SK-N-SH (cell line): ENCODE data around the gene C1RL. TPM values are rescaled to one million over a fixed set of nuclear protein-coding genes. Genes with fewer than 3 reads are reported as not detected.

ENCODE experiments used
- CTCF ChIA-PET: fragments of 300-600, 350-600 bp; formaldehyde crosslinking; extraction: SDS; loops from one replicate; lab custom pipeline; 2021; lab: Yijun Ruan, JAX
- POLR2A ChIA-PET: fragments of 350-600 bp; sonication (Branson Sonifier 250); formaldehyde crosslinking; extraction: SDS; loops from one replicate; lab custom pipeline; 2020; ENCODE audit warnings: antibody characterized with exemption, inconsistent platforms; lab: Yijun Ruan, JAX
- DNase-seq: peaks from one replicate; pipeline ENCODE4 v3.0.0; 2012
- H2AFZ ChIP-seq: fragments of 200-600 bp; sonication (generic); 2 replicates; pipeline ENCODE4 v1.8.1; 2016; ENCODE audit warnings: antibody characterized with exemption, mild to moderate bottlenecking, low read depth
- H3F3A ChIP-seq: fragments of 200-600 bp; sonication (generic); replicated peaks from 2 replicates; pipeline ENCODE3; 2016; ENCODE audit warnings: antibody characterized with exemption, mild to moderate bottlenecking; ENCODE audit not compliant: insufficient read depth
- H3K27ac ChIP-seq, 2 experiments: fragments of 200-500 bp in 1 of 2; fragments of 200-600 bp in 1 of 2; sonication (Bioruptor generic) in 1 of 2; sonication (generic), shearing (Covaris generic) in 1 of 2; 2 replicates each; pipeline versions ENCODE4 v1.5.1 to v1.6.1; 2014 to 2016; ENCODE audit warnings: low read depth in 2 of 2, inconsistent platforms in 1 of 2, low read length in 1 of 2, mild to moderate bottlenecking in 1 of 2, mixed read lengths in 1 of 2
- H3K27me3 ChIP-seq: fragments of 200-600 bp; sonication (generic), shearing (Covaris generic); 2 replicates; pipeline ENCODE4 v1.6.1; 2016; ENCODE audit warnings: mixed run types; ENCODE audit not compliant: insufficient read depth
- H3K36me3 ChIP-seq, 2 experiments: fragments of 200-500 bp in 1 of 2; fragments of 200-600 bp in 1 of 2; sonication (Bioruptor generic) in 1 of 2; sonication (generic) in 1 of 2; replicated peaks in 1 of 2; 2 replicates each; pipeline versions ENCODE3 to v1.5.1; 2014 to 2016; ENCODE audit warnings: low read length in 1 of 2, mild to moderate bottlenecking in 1 of 2; ENCODE audit not compliant: insufficient read depth in 2 of 2, control insufficient read depth in 1 of 2
- H3K4me1 ChIP-seq, 2 experiments: fragments of 200-500 bp in 1 of 2; fragments of 200-600 bp in 1 of 2; sonication (Bioruptor generic) in 1 of 2; sonication (generic), shearing (Covaris generic) in 1 of 2; 2 replicates each; pipeline versions ENCODE4 v1.5.1 to v1.6.1; 2014 to 2016; ENCODE audit warnings: low read depth in 1 of 2, low read length in 1 of 2, mixed run types in 1 of 2; ENCODE audit not compliant: insufficient read depth in 2 of 2, control insufficient read depth in 1 of 2
- H3K4me2 ChIP-seq: fragments of 200-600 bp; sonication (generic), shearing (Covaris generic); 2 replicates; pipeline ENCODE4 v1.6.1; 2017; ENCODE audit warnings: mixed run types
- H3K4me3 ChIP-seq, 2 experiments: fragments of 200-500 bp in 1 of 2; fragments of 200-600 bp in 1 of 2; sonication (Bioruptor generic) in 1 of 2; sonication (generic), shearing (Covaris generic) in 1 of 2; 2 replicates each; pipeline versions ENCODE4 v1.5.1 to v1.8.1; 2014 to 2016; ENCODE audit warnings: low read depth in 2 of 2, inconsistent platforms in 1 of 2, low read length in 1 of 2, mild to moderate bottlenecking in 1 of 2, mixed read lengths in 1 of 2, moderate library complexity in 1 of 2
- H3K79me2 ChIP-seq: fragments of 200-600 bp; sonication (generic); 2 replicates; pipeline ENCODE4 v1.8.1; 2017; ENCODE audit warnings: mild to moderate bottlenecking; ENCODE audit not compliant: insufficient read depth
- H3K9ac ChIP-seq: fragments of 200-600 bp; sonication (generic); 2 replicates; pipeline ENCODE4 v1.6.1; 2017; ENCODE audit warnings: mixed run types
- H3K9me2 ChIP-seq: fragments of 200-600 bp; sonication (generic); 2 replicates; pipeline ENCODE4 v1.6.1; 2017; ENCODE audit warnings: mixed run types
- H3K9me3 ChIP-seq: fragments of 200-600 bp; sonication (generic); 2 replicates; pipeline ENCODE4 v1.6.1; 2017; ENCODE audit warnings: mixed run types, mild to moderate bottlenecking, moderate library complexity
- H4K20me1 ChIP-seq: fragments of 200-600 bp; sonication (generic); 2 replicates; pipeline ENCODE4 v1.6.1; 2017; ENCODE audit warnings: mild to moderate bottlenecking, mixed run types; ENCODE audit not compliant: insufficient read depth
- CHD2 ChIP-seq: fragments of 150-350 bp; IDR thresholded peaks from 2 replicates; pipeline ENCODE4 v1.6.1; 2018; ENCODE audit warnings: low read length; ENCODE audit not compliant: partially characterized antibody
- CTCF ChIP-seq: fragments of 200-600 bp; sonication (generic); IDR thresholded peaks from 2 replicates; pipeline ENCODE4 v1.6.1; 2017; ENCODE audit warnings: antibody characterized with exemption, mild to moderate bottlenecking, moderate library complexity
- EP300 ChIP-seq, 2 experiments: IDR thresholded peaks; 2 replicates each; pipeline versions ENCODE4 v1.4.0 to v1.6.1; 2012; ENCODE audit warnings: borderline replicate concordance in 1 of 2, low read depth in 1 of 2, low read length in 1 of 2
- FOSL2 ChIP-seq: IDR thresholded peaks from 2 replicates; pipeline ENCODE4 v1.4.0; 2012; ENCODE audit warnings: low read depth, mild to moderate bottlenecking, moderate library complexity, borderline replicate concordance
- GABPA ChIP-seq: IDR thresholded peaks from 2 replicates; pipeline ENCODE4 v1.4.0; 2012; ENCODE audit warnings: low read depth, mild to moderate bottlenecking
- GATA2 ChIP-seq: sonication (generic); formaldehyde crosslinking; IDR thresholded peaks from 2 replicates; pipeline ENCODE4 v1.5.0; 2020; ENCODE audit warnings: mild to moderate bottlenecking, missing genetic modification reagents
- IRF3 ChIP-seq: fragments of 150-350 bp; IDR thresholded peaks from 2 replicates; pipeline ENCODE4 v1.6.1; 2016; ENCODE audit warnings: mild to moderate bottlenecking, low read depth, low read length
- MXI1 ChIP-seq: IDR thresholded peaks from 2 replicates; pipeline ENCODE4 v1.6.1; 2012; ENCODE audit warnings: mild to moderate bottlenecking, low read depth, low read length, improper control_type of control experiment
- NFIC ChIP-seq: IDR thresholded peaks from 2 replicates; pipeline ENCODE4 v1.4.0; 2012; ENCODE audit warnings: borderline replicate concordance
- NRF1 ChIP-seq: IDR thresholded peaks from 2 replicates; pipeline ENCODE4 v1.6.1; 2012; ENCODE audit warnings: low read depth, mild to moderate bottlenecking, low read length
- PBX3 ChIP-seq: IDR thresholded peaks from 2 replicates; pipeline ENCODE4; 2012
- POLR2AphosphoS5 ChIP-seq: IDR thresholded peaks from 2 replicates; pipeline ENCODE4 v1.6.1; 2012; ENCODE audit warnings: low read depth, low read length
- RCOR1 ChIP-seq: fragments of 150-350 bp; IDR thresholded peaks from 2 replicates; pipeline ENCODE4 v1.6.1; 2017; ENCODE audit warnings: antibody characterized with exemption, low read length
- SMC3 ChIP-seq: IDR thresholded peaks from 2 replicates; pipeline ENCODE4 v1.6.1; 2012; ENCODE audit warnings: low read depth, low read length, improper control_type of control experiment
- TAF1 ChIP-seq: IDR thresholded peaks from 2 replicates; pipeline ENCODE4 v1.6.1; 2012; ENCODE audit warnings: low read depth, mild to moderate bottlenecking, low read length, moderate library complexity, borderline replicate concordance
- USF2 ChIP-seq: fragments of 150-350 bp; IDR thresholded peaks from 2 replicates; pipeline ENCODE4 v1.6.1; 2017; ENCODE audit warnings: antibody characterized with exemption, low read length, low read depth, borderline replicate concordance
- WGBS: methylation state at CpG from one replicate; pipeline ENCODE4 v1.1.6; 2017; ENCODE audit warnings: low lambda C conversion rate; 5-methylcytosine and 5-hydroxymethylcytosine counted together
- polyA plus RNA-seq, 3 experiments: library from polyadenylated mRNA; depleted of rRNA; stranded (reverse); fragments of >200 nt; gene quantifications; 2 replicates each; pipeline ENCODE4 v1.2.3, GENCODE V29; 2012

C1RL gene
- polyA plus RNA-seq, 1 of the 3 experiments (the other 2 are of a cell fraction): 8.3 TPM

GRCh38 chr12:7089196-7089871, 19.7 kb downstream of the C1RL start:
- DNase-seq: no peak
- no peaks in the 10 kb centered on the region for H3K9me3 ChIP-seq
- no peak overlapping the region for H2AFZ ChIP-seq
- no peak overlapping the region for H3K27ac ChIP-seq
- no peaks in the 10 kb centered on the region for H3K27me3 ChIP-seq
- peaks cover 0 to 8% of the 10 kb centered on the region in 2 experiments; a peak in 1 of 4 replicates for H3K4me1 ChIP-seq
- H3F3A ChIP-seq: peaks cover 5% of the 10 kb centered on the region
- H3K9ac ChIP-seq: no peak overlapping the region
- ChIA-PET POLR2A (no interaction called here), CTCF (interaction anchor here (0.8 to 3.9 kb wide), 7 partner anchors 20 to 165 kb away, joined by 3 to 12 read pairs (median 4); partner anchors contain the start of genes C1RL and C1S)
- H3K4me3 ChIP-seq: no peak overlapping the region
- no peak overlapping the region for H3K4me2 ChIP-seq
- H4K20me1 ChIP-seq: no peaks in the 10 kb centered on the region
- no peaks in the 10 kb centered on the region for H3K79me2 ChIP-seq
- H3K9me2 ChIP-seq: no peaks in the 10 kb centered on the region
- no peak for TF ChIP-seq TAF1
- TF ChIP-seq SMC3: no peak
- no peak for TF ChIP-seq CHD2
- no peak for TF ChIP-seq POLR2AphosphoS5
- TF ChIP-seq NRF1: no peak
- no peak for TF ChIP-seq GATA2 (CRISPR knock-in tag)
- TF ChIP-seq USF2: no peak
- no peak for TF ChIP-seq FOSL2
- TF ChIP-seq NFIC: no peak
- H3K36me3 ChIP-seq: no peaks in the 10 kb centered on the region
- WGBS: 49% methylated on average over 4 of the region's 11 CpGs

GRCh38 chr12:7083125-7083524, 25.9 kb downstream of the C1RL start:
- H3K9ac ChIP-seq: no peak overlapping the region
- TF ChIP-seq FOSL2: no peak
- no peak overlapping the region for H3K4me2 ChIP-seq
- ChIA-PET CTCF (interaction anchor here (1.3 kb wide), 1 partner anchor 10 kb away, joined by 4 read pairs; the partner anchor contains the start of gene C1R), POLR2A (no interaction called here)
- no peaks in the 10 kb centered on the region for H3K79me2 ChIP-seq
- H4K20me1 ChIP-seq: no peaks in the 10 kb centered on the region
- H3K9me2 ChIP-seq: no peaks in the 10 kb centered on the region
- H3K4me1 ChIP-seq: peaks cover 0 to 3% of the 10 kb centered on the region in 2 experiments; a peak in 1 of 4 replicates
- peaks cover 7% of the 10 kb centered on the region for H3F3A ChIP-seq
- H2AFZ ChIP-seq: no peak overlapping the region
- no peaks in the 10 kb centered on the region for H3K36me3 ChIP-seq
- DNase-seq: no peak
- H3K9me3 ChIP-seq: no peaks in the 10 kb centered on the region
- no peaks in the 10 kb centered on the region for H3K27me3 ChIP-seq
- H3K27ac ChIP-seq: no peak overlapping the region
- no peak overlapping the region for H3K4me3 ChIP-seq

GRCh38 chr12:7081037-7081436, 28.0 kb downstream of the C1RL start:
- Histone ChIP-seq H3K27me3 (no peaks in the 10 kb centered on the region), H3K9me2 (no peaks in the 10 kb centered on the region), H3K79me2 (no peaks in the 10 kb centered on the region), H3K4me2 (no peak overlapping the region), H3K36me3 (no peaks in the 10 kb centered on the region), H2AFZ (no peak overlapping the region), H3K4me1 (peaks cover 0 to 3% of the 10 kb centered on the region in 2 experiments; a peak in 1 of 4 replicates), H3K27ac (no peak overlapping the region), H3K9me3 (no peaks in the 10 kb centered on the region), H3K9ac (no peak overlapping the region), H4K20me1 (no peaks in the 10 kb centered on the region), H3K4me3 (no peak overlapping the region), H3F3A (peaks cover 7% of the 10 kb centered on the region)
- DNase-seq: no peak
- ChIA-PET CTCF (interaction anchor here (0.6 kb wide), 1 partner anchor 63 kb away, joined by 3 read pairs; the partner anchor contains the start of gene LPCAT3), POLR2A (no interaction called here)
- no peak for TF ChIP-seq GABPA
- TF ChIP-seq CTCF: no peak
- TF ChIP-seq POLR2AphosphoS5: no peak
- no peak for TF ChIP-seq MXI1
- no peak for TF ChIP-seq PBX3
- TF ChIP-seq IRF3: no peak
- TF ChIP-seq EP300 (IDR thresholded peaks at IDR 0.05; ENCODE audit: borderline replicate concordance in 1 of 2, low read depth in 1 of 2, low read length in 1 of 2): no peak
- TF ChIP-seq RCOR1: no peak
- WGBS: 64% methylated on average over 12 of the region's 14 CpGs
